DMS79 (cell line): ENCODE results near the gene C14orf180.
"Not testable (repeated sequence)": the region's sequence is repeated elsewhere in the genome, so short reads cannot be mapped to it uniquely, and the experiment has no call there.

ENCODE experiments used
- DNase-seq: peaks from one replicate; lab custom pipeline; 2025; lab: John Stamatoyannopoulos, UW

The C14orf180 gene

DNA sequence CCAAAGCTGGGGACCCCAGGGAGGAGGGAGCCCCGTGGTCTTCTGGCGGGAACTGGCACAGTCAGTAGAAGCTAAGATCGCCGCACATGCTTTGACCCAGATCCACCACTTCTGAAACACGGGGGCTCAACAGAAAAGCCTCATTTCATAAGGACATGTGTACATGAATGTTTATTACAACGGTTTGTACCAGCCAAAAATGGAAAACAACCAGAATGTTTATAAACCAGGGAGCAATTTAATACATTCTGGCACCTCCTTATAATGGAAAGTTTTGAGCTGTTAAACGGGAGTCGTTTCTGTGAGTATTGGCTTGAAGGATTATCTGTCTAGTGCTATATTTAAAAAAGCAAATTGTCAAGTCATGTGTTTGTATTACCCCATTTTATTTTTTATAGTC, 32.3 kb downstream of the C14orf180 start:
- no peak for DNase-seq

DNA sequence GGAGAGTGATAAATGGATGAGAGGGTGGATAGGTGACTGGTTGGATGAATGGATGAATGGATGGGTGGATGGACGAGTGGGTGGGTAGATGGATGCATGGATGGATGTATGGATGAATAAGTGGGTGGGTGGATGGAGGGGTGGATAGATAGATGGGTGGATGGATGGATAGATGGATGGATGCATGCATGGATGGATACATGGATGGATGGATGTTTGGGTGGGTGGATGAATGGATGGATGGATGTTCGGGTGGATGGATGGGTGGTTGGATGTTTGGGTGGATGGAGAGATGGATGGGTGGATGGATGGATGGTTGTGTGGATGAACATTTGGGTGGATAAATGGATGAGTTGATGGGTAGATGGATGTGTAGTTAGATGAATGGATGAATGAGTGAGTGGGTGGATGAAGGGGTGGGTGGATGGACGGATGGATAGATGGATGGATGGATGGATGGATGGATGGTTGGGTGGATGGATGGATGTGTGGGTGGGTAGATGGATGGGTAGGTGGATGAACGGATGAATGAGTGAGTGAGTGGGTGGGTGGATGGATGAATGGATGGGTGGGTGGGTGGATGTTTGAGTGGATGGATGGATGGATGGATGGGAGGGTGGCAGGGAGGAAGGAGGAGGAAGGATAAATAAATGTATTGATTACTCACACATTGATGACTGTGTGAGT, 34.7 kb downstream of the C14orf180 start:
- no peak for DNase-seq

DNA sequence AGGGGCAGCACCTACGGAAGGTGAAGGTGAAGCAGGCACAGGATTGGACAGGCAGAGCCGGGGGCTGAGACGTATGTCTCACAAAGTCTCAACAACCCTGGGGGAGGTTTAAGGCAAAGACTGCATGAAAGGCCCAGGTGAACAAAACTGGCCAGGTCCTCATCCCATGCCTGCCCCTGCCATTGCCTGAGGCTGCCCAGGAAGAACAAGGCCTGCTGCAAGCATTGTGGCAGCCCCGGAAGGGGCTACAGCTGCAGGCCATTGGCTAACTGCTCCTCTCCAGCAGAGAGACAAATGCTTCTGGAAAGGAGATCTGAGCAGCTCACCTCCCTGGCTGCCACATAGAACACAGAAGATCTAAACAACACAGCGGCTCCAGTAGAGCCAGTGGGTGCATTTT, 45.4 kb downstream of the C14orf180 start:
- DNase-seq = no peak

DNA sequence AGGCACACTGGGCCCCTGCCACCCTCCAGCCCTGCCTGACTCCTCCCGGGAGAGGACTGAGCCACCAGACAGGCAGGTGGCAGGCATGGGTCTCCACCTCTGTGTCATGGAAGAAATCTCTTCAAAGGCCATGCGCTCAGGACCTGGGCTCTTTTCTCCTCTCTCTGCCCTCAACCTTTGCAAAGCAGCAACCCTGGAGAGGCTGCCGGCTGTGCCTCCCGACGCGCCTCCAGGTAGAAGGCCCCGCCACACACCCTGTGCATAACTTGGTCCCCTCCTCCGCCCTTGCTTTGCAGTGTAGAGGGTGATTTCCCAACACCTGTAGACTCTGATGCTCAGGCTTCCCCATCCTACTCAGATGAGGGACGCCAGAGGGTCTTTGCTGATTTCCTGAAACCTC, 53.2 kb downstream of the C14orf180 start:
- no peak for DNase-seq

DNA sequence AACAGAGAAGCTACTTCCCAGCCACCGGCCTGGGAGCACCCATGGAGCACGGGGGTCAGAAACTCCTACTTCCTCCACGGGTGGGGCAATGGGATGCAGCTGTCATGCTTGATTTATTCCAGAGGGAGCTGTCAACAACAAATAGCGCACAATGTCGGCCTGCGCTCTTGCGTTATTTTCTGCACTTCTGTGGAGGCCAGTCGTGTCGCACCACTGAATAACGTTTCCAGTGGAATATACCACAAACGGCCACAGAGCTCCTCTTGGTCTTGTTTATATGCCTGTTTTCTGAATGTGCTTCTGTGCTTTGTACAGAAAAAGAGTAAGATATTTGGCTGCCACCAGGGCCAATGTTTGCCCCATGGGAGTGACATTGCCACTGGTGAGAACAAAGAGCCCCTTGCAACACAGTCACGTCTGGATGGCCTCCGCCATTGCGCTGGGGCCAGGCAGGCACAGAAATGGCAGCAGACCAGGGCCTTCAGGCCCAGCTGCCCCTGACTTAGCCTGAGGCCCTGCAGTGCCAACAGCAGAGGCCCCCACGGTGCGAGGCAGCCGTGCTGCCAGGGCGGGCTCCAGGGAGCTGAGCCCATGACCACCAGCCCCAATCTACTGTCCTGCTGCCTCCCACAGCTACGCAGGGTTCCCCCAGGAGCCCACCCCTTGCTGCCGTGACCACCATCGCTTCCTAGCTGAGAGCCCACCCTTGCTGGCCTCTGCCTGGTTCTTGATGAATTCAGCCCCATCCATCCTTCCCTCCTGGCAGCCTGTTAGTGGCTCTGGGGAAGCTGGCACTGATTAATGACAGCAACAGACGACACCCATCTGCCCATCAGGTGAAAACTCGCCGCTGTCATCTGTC, 53.9 kb downstream of the C14orf180 start:
- DNase-seq = no peak

DNA sequence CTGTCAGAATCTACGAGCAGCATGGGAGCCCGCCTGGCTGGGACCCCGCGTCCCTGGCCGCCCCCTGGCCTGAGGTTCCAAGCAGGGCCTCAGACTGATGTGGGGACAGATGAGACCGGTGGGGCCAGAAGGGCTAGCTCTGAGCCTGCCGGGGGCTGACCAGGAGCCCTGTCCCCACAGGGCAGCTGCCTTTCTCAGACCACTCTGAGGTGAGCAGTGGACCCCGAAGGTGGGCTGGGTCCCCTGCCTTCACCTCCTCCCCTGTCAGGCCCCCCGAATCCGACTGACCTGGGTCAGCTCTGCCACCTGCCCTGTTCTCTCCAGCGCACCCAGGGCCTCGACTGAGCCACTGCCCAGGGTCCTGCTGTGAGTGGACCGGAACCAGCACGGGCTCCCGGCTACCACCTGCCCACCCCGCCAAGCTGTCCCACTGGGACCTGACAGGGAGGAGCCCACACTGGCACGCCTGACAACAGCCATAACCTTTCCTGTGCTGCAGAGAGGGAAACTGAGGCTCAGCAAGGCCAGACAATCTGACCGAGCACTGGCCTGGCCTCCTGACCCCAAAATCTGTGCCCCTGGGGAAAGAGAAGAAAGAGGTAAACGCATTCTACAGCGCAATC, 54.7 kb downstream of the C14orf180 start:
- no peak for DNase-seq

DNA sequence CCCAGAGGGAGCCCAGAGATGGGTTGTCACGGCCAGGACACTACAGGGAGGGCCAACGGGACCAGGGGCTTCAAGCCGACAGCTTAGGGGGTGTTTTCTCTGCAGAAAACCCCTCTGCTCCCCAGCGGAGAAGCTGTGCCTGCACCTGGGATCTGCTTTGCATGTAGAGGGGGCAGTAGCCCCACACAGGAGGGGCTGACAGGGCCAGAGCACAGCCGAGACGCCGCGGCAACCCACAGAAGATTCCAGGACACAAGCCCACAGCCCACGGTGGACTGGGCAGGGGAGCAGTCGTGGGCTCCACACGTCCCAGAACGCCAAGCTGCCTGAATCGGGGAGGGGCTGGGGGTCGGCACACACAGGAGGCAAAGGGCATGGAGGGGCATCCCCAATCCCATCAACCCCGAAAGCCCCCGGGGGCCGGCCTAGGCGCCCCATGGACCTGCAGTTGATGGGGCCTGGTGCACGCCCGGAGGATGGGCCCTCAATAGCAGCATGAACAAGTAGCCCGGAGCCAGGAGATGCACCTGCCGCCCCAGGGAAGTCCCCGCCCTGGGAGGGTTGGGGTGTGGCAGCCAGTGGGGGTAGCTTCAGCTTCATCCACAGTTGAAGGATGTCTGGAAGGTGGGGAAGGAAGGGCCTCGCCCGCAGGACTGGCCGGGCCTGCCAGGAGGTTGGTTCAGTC, 55.5 kb downstream of the C14orf180 start:
- no peak for DNase-seq

DNA sequence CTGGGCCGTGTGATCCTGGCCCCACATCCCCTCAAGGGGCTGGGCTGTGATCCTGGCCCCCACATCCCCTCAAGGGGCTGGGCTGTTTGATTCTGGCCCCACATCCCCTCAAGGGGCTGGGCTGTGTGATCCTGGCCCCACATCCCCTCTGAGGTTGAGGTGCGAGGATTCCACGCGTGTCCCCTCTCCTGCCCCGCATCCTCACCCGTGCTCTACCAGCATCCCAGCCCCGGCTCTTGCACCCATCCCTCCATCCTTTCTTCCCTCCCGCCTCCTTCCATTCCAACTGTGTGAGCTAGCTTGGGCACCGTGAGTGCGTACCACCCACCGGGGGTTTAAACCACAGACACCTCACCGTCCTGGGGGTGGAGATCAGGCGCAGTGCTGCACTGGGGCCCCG, 56.2 kb downstream of the C14orf180 start:
- DNase-seq = no peak

DNA sequence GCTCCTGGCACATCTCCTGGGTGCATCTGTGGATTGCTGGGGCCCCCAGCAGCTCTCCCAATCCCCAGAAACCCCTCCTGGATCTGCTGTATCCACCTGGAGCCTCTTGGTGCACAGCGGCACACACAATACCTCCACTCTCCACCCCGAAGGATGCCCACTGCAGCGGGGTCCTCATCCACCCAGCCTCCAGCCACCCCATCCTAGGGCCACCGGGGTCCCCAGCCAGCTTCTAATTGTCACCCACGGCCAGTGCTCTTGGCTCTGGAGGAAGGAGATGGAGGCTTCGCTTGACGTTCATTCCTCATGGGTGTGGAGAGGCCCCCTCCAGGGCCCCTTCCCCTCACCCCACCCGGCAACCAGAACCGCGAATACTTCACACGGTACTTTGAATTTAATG, 56.6 kb downstream of the C14orf180 start:
- DNase-seq = no peak

DNA sequence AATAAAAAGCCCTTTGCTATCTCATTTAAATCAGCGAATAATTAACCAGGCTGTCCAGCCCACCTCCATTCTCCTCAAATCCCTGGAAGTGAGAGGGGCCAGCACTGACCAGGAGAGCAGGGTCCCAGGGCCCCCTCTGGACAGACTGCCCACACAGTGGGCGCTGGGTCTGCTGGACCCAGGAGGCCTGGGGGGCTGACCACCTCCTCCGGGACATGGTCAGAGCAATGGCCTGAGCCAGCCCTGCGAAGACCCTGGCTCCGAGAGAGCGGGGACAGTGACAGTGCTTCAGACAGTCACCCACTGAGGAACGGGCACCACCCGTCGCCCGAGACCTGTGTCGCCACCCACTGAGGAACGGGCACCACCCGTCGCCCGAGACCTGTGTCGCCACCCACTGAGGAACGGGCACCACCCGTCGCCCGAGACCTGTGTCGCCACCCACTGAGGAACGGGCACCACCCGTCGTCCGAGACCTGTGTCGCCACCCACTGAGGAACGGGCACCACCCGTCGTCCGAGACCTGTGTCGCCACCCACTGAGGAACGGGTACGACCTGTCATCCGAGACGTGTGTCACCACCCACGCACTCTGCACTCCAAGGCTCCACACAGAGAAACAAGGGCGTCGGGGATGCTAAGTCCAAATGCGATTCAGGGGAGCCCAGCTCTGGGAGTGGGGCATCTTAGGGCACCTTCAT, 57.4 kb downstream of the C14orf180 start:
- DNase-seq = not testable (repeated sequence)

DNA sequence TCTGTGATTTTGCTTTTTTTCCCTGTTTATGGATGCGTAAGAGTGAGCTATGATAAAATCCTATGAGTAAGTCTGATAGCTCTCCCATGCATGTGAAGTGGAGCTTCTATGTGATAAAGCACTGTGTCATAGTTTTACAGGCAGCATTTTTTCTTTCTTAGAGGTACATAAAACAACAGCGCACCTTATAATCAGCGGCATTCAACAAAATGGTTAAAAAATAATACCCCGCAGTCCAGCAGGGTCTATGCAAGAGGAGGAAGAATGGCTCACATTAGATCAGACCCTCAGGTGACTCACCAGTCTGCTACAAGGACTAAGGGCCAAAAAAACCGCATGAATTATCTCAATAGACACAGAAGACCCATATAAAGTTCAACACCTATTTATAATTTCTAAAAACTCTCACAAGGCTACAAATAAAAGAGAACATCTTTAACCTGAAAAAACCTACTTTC, 58.0 kb downstream of the C14orf180 start:
- no peak for DNase-seq

DNA sequence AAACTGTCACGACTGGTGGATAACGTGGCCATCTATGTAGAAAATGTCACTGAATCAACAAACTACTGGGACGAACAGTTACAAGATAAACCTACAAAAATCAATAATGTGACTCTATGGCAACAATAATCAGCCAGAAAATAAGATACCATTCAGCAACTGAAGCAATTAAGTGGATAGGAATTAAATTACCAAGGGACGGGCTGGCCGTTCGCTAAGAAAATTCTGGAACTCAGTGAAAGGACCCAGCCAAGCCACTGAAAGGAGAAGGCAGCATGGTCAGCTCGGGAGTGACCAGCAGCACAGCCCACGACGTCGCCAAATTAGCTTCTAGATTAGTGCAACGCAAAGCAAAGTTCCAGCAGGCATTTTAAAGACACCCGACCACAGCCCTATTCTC, 58.6 kb downstream of the C14orf180 start:
- no peak for DNase-seq

DNA sequence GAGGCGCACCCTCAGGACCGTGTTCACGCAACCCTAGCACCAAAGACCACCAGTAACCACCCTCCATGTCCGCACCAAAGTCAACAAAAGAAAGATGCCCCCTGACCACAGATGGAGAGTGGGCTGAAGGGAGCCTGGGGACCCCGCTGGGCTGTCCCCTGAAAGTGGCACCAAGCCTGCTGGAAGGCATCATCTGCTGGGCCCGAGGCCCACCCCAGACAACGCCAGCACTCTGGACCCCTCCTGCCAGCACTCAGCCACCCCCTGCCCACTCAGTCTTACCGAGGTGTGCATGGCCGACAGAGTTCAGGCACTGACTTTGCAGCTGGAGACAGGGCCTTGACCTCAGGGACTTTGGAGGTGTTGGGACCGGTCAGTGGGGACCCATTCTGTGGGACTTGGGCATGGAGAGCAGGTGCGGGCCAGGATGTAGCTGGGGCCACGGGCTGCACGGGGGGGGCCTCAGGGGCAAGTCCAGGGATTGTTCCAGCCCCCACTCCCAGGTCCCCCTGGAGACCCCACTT, 59.4 kb downstream of the C14orf180 start:
- DNase-seq = no peak

DNA sequence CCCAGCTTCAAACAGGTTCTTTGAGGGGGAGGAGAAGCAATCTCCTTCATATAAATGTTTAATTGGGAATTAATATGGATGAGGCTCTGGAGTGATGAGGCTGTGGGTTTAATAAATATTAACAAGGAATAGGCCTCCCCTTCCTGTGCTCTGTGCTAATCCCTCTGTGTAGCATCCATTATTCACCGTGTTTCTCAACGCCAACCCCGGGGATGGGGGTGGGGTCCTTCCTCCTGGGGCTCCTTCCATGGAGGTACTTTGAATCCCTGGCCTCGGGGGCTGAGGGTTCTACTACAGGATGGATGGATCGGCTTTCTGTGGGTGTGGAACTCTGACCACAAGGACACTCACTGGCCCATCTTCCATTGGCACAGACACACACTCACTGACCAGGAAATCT, 59.9 kb downstream of the C14orf180 start:
- no peak for DNase-seq
